CD8-positive, alpha-beta memory T cell (primary cell): Measurements from ENCODE around the gene CLDN16. TPM values are rescaled to one million over a fixed set of nuclear protein-coding genes. Genes with fewer than 3 reads are reported as not detected.

Experiments
- CTCF ChIA-PET: fragments of 350-600 bp; sonication (Branson Sonifier 250); formaldehyde crosslinking; loops from one replicate; lab custom pipeline; 2021; ENCODE audit warnings: antibody characterized with exemption; lab: Charles Lee
- POLR2A ChIA-PET: fragments of 350-600 bp; sonication (Branson Sonifier 250); formaldehyde crosslinking; loops from one replicate; lab custom pipeline; 2021; ENCODE audit warnings: antibody characterized with exemption; lab: Charles Lee
- DNase-seq, 5 donors: peaks; one replicate each; pipeline versions ENCODE4 v3.0.0 to v3.0.0-alpha.2; 2020 to 2022; ENCODE audit warnings: mixed read lengths in 1 of 5
- H3K27ac ChIP-seq: one replicate; pipeline ENCODE4 v1.7.0; 2013; ENCODE audit warnings: low read depth, mild to moderate bottlenecking, low read length, moderate library complexity
- H3K27me3 ChIP-seq: 2 replicates; pipeline ENCODE4 v1.7.0; 2013; ENCODE audit warnings: low read length, mild to moderate bottlenecking; ENCODE audit not compliant: insufficient read depth, poor library complexity, severe bottlenecking
- H3K36me3 ChIP-seq: 2 replicates; pipeline ENCODE4 v1.7.0; 2013; ENCODE audit warnings: mild to moderate bottlenecking, low read length, moderate library complexity; ENCODE audit not compliant: insufficient read depth
- H3K4me1 ChIP-seq: 2 replicates; pipeline ENCODE4 v1.7.0; 2013; ENCODE audit warnings: mild to moderate bottlenecking, low read length, moderate library complexity; ENCODE audit not compliant: insufficient read depth
- H3K4me3 ChIP-seq: 2 replicates; pipeline ENCODE4 v1.7.0; 2013; ENCODE audit warnings: mild to moderate bottlenecking, low read length
- H3K9me3 ChIP-seq: 2 replicates; pipeline ENCODE4 v1.7.0; 2013; ENCODE audit warnings: mild to moderate bottlenecking, low read length
- H3K27ac Mint-ChIP-seq, 8 donors: one replicate each; pipeline ENCODE4 v1.8.0; 2020 to 2021; ENCODE audit warnings: mixed read lengths in 8 of 8, mild to moderate bottlenecking in 6 of 8, inconsistent platforms in 3 of 8, moderate library complexity in 3 of 8
- H3K27me3 Mint-ChIP-seq, 2 donors: one replicate each; pipeline ENCODE4 v1.8.0; 2020 to 2021; ENCODE audit warnings: mixed read lengths in 2 of 2, mild to moderate bottlenecking in 1 of 2, moderate library complexity in 1 of 2
- H3K36me3 Mint-ChIP-seq, 3 donors: one replicate each; pipeline ENCODE4 v1.8.0; 2020 to 2021; ENCODE audit warnings: mixed read lengths in 3 of 3, inconsistent platforms in 1 of 3, mild to moderate bottlenecking in 1 of 3
- H3K4me1 Mint-ChIP-seq, 3 donors: one replicate each; pipeline ENCODE4 v1.8.0; 2020 to 2021; ENCODE audit warnings: mixed read lengths in 3 of 3, inconsistent platforms in 1 of 3, mild to moderate bottlenecking in 1 of 3
- H3K4me3 Mint-ChIP-seq, 7 donors: one replicate each; pipeline ENCODE4 v1.8.0; 2020 to 2021; ENCODE audit warnings: mixed read lengths in 7 of 7, mild to moderate bottlenecking in 6 of 7, moderate library complexity in 4 of 7, inconsistent platforms in 2 of 7
- H3K9me3 Mint-ChIP-seq, 5 donors: one replicate each; pipeline ENCODE4 v1.8.0; 2020 to 2022; ENCODE audit warnings: mixed read lengths in 5 of 5, mild to moderate bottlenecking in 3 of 5, moderate library complexity in 2 of 5, inconsistent platforms in 1 of 5
- polyA plus RNA-seq: library from polyadenylated mRNA; unstranded; fragments of 300-500 nt; fragmentation: Illumina TruSeq; gene quantifications from one replicate; pipeline ENCODE4 v1.2.3, GENCODE V29; 2021
- total RNA-seq, 2 experiments: library from RNA; stranded (reverse); gene quantifications; one replicate each; pipeline ENCODE4 v1.2.3, GENCODE V29; 2021

The CLDN16 gene
- total and polyA plus RNA-seq, 3 experiments from 2014 or later, result not detected

GRCh38 chr3:190404715-190405114, 16.8 kb downstream of the CLDN16 start:
- Mint-ChIP-seq H3K36me3 (no peaks in the 10 kb centered on the region), H3K4me3 (no peak overlapping the region), H3K27ac (no peak overlapping the region), H3K4me1 (no peaks in the 10 kb centered on the region), H3K27me3 (peaks cover 0 to 2% of the 10 kb centered on the region in 2 donors), H3K9me3 (no peaks in the 10 kb centered on the region)
- H3K36me3 ChIP-seq, result no peaks in the 10 kb centered on the region
- no peaks in the 10 kb centered on the region for H3K9me3 ChIP-seq
- no peak overlapping the region for H3K4me3 ChIP-seq
- no peaks in the 10 kb centered on the region for H3K27me3 ChIP-seq
- H3K27ac ChIP-seq, result no peak overlapping the region
- CTCF ChIA-PET, result no interaction called here
- no peak for DNase-seq
- H3K4me1 ChIP-seq, result no peaks in the 10 kb centered on the region
- POLR2A ChIA-PET, result no interaction called here

- no peaks in the 10 kb centered on the region for H3K36me3 Mint-ChIP-seq
- no peaks in the 10 kb centered on the region for H3K27me3 ChIP-seq
- DNase-seq, result no peak
- H3K4me1 ChIP-seq, result no peaks in the 10 kb centered on the region
- H3K4me3 ChIP-seq, result no peak overlapping the region
- no peak overlapping the region for H3K4me3 Mint-ChIP-seq
- CTCF ChIA-PET, result interaction anchor here (2.1 kb wide), 1 partner anchor 10 kb away, joined by 8 read pairs; no protein-coding TSS in a partner anchor
- peaks cover 0 to 2% (median 0%) of the 10 kb centered on the region in 5 donors for H3K9me3 Mint-ChIP-seq
- no peaks in the 10 kb centered on the region for H3K36me3 ChIP-seq
- H3K9me3 ChIP-seq, result no peaks in the 10 kb centered on the region
- no peaks in the 10 kb centered on the region for H3K4me1 Mint-ChIP-seq
- POLR2A ChIA-PET, result no interaction called here
- H3K27me3 Mint-ChIP-seq, result peaks cover 0 to 9% of the 10 kb centered on the region in 2 donors
- no peak overlapping the region for H3K27ac ChIP-seq
- H3K27ac Mint-ChIP-seq, result no peak overlapping the region
Observed at GRCh38 chr3:190414297-190414696, 26.3 kb downstream of the CLDN16 start.

GRCh38 chr3:190424108-190424477, 36.1 kb downstream of the CLDN16 start:
- H3K9me3 ChIP-seq, result no peaks in the 10 kb centered on the region
- Mint-ChIP-seq H3K27ac (peak overlapping the region in 1 of 8 donors; percentile 18), H3K4me1 (peaks cover 4 to 11% (median 11%) of the 10 kb centered on the region in 3 donors), H3K36me3 (no peaks in the 10 kb centered on the region), H3K4me3 (no peak overlapping the region), H3K9me3 (no peaks in the 10 kb centered on the region), H3K27me3 (no peaks in the 10 kb centered on the region)
- POLR2A ChIA-PET, result no interaction called here
- CTCF ChIA-PET, result interaction anchor here (1.1 to 1.3 kb wide), 2 partner anchors 10 to 13 kb away, joined by 3 to 8 read pairs; no protein-coding TSS in a partner anchor
- H3K27me3 ChIP-seq, result no peaks in the 10 kb centered on the region
- no peaks in the 10 kb centered on the region for H3K4me1 ChIP-seq
- no peak overlapping the region for H3K27ac ChIP-seq
- H3K36me3 ChIP-seq, result no peaks in the 10 kb centered on the region
- DNase-seq, result no peak
- H3K4me3 ChIP-seq, result no peak overlapping the region

- no peaks in the 10 kb centered on the region for H3K4me1 ChIP-seq
- no peaks in the 10 kb centered on the region for H3K27me3 Mint-ChIP-seq
- no peaks in the 10 kb centered on the region for H3K36me3 ChIP-seq
- ChIA-PET CTCF (interaction anchor here (0.6 to 1.3 kb wide), 3 partner anchors 11 to 41 kb away, joined by 3 to 8 read pairs (median 3); no protein-coding TSS in a partner anchor), POLR2A (no interaction called here)
- no peaks in the 10 kb centered on the region for H3K36me3 Mint-ChIP-seq
- H3K4me3 ChIP-seq, result no peak overlapping the region
- no peaks in the 10 kb centered on the region for H3K27me3 ChIP-seq
- peaks cover 4 to 11% (median 11%) of the 10 kb centered on the region in 3 donors for H3K4me1 Mint-ChIP-seq
- peak in 3 of 5 donors; percentile 4 to 44 (median 25) for DNase-seq
- H3K9me3 ChIP-seq, result no peaks in the 10 kb centered on the region
- H3K4me3 Mint-ChIP-seq, result peak overlapping the region in 6 of 7 donors; percentile 59 to 88 (median 65)
- no peaks in the 10 kb centered on the region for H3K9me3 Mint-ChIP-seq
- H3K27ac ChIP-seq, result no peak overlapping the region
- H3K27ac Mint-ChIP-seq, result peak overlapping the region in 7 of 8 donors; percentile 12 to 80 (median 69)
Observed at GRCh38 chr3:190424478-190425439, 36.8 kb downstream of the CLDN16 start.

GRCh38 chr3:190425833-190426232, 37.9 kb downstream of the CLDN16 start:
- Histone ChIP-seq H3K36me3 (no peaks in the 10 kb centered on the region), H3K4me3 (no peak overlapping the region), H3K9me3 (no peaks in the 10 kb centered on the region), H3K27ac (no peak overlapping the region), H3K4me1 (no peaks in the 10 kb centered on the region), H3K27me3 (no peaks in the 10 kb centered on the region)
- H3K27ac Mint-ChIP-seq, result no peak overlapping the region
- no peaks in the 10 kb centered on the region for H3K27me3 Mint-ChIP-seq
- H3K4me3 Mint-ChIP-seq, result no peak overlapping the region
- POLR2A ChIA-PET, result no interaction called here
- H3K9me3 Mint-ChIP-seq, result no peaks in the 10 kb centered on the region
- peaks cover 4 to 11% (median 11%) of the 10 kb centered on the region in 3 donors for H3K4me1 Mint-ChIP-seq
- no peak for DNase-seq
- CTCF ChIA-PET, result no interaction called here
- no peaks in the 10 kb centered on the region for H3K36me3 Mint-ChIP-seq

- DNase-seq, result no peak
- Mint-ChIP-seq H3K4me3 (no peak overlapping the region), H3K4me1 (peaks cover 4 to 11% (median 11%) of the 10 kb centered on the region in 3 donors), H3K27ac (no peak overlapping the region), H3K9me3 (no peaks in the 10 kb centered on the region), H3K36me3 (no peaks in the 10 kb centered on the region), H3K27me3 (peaks cover 0 to 4% of the 10 kb centered on the region in 2 donors)
- CTCF ChIA-PET, result no interaction called here
- no peak overlapping the region for H3K27ac ChIP-seq
- H3K27me3 ChIP-seq, result no peaks in the 10 kb centered on the region
- no peaks in the 10 kb centered on the region for H3K9me3 ChIP-seq
- H3K4me1 ChIP-seq, result no peaks in the 10 kb centered on the region
- no peaks in the 10 kb centered on the region for H3K36me3 ChIP-seq
- H3K4me3 ChIP-seq, result no peak overlapping the region
- POLR2A ChIA-PET, result no interaction called here
Observed at GRCh38 chr3:190426806-190427507, 39.0 kb downstream of the CLDN16 start.

- H3K27me3 Mint-ChIP-seq, result peaks cover 7 to 15% of the 10 kb centered on the region in 2 donors
- H3K36me3 Mint-ChIP-seq, result peaks cover 0 to 3% (median 0%) of the 10 kb centered on the region in 3 donors
- CTCF ChIA-PET, result no interaction called here
- Histone ChIP-seq H3K27me3 (no peaks in the 10 kb centered on the region), H3K9me3 (no peaks in the 10 kb centered on the region), H3K4me3 (no peak overlapping the region), H3K4me1 (no peaks in the 10 kb centered on the region), H3K27ac (no peak overlapping the region), H3K36me3 (no peaks in the 10 kb centered on the region)
- H3K27ac Mint-ChIP-seq, result no peak overlapping the region
- H3K9me3 Mint-ChIP-seq, result no peaks in the 10 kb centered on the region
- H3K4me3 Mint-ChIP-seq, result no peak overlapping the region
- no peak for DNase-seq
- peaks cover 0 to 5% (median 4%) of the 10 kb centered on the region in 3 donors for H3K4me1 Mint-ChIP-seq
- POLR2A ChIA-PET, result no interaction called here
Observed at GRCh38 chr3:190429681-190430080, 41.7 kb downstream of the CLDN16 start.

GRCh38 chr3:190430906-190431305, 42.9 kb downstream of the CLDN16 start:
- ChIA-PET POLR2A (no interaction called here), CTCF (no interaction called here)
- Histone ChIP-seq H3K4me3 (no peak overlapping the region), H3K36me3 (no peaks in the 10 kb centered on the region), H3K4me1 (no peaks in the 10 kb centered on the region), H3K27me3 (no peaks in the 10 kb centered on the region), H3K9me3 (no peaks in the 10 kb centered on the region), H3K27ac (no peak overlapping the region)
- H3K4me1 Mint-ChIP-seq, result no peaks in the 10 kb centered on the region
- no peak for DNase-seq
- peaks cover 13 to 18% of the 10 kb centered on the region in 2 donors for H3K27me3 Mint-ChIP-seq
- peaks cover 0 to 3% (median 0%) of the 10 kb centered on the region in 3 donors for H3K36me3 Mint-ChIP-seq
- no peak overlapping the region for H3K27ac Mint-ChIP-seq
- no peak overlapping the region for H3K4me3 Mint-ChIP-seq
- H3K9me3 Mint-ChIP-seq, result no peaks in the 10 kb centered on the region
